SK-N-MC (cell line): ENCODE data around the gene FSD2.

Experiments used
- EZH2 ChIP-seq: fragments of 200-600 bp; sonication (generic); IDR thresholded peaks from one replicate; pipeline ENCODE4 v1.6.1; 2017; ENCODE audit warnings: antibody characterized with exemption
- FOXP2 ChIP-seq: optimal IDR thresholded peaks from 2 replicates; pipeline ENCODE3; 2011; ENCODE audit warnings: mild to moderate bottlenecking, moderate library complexity; ENCODE audit not compliant: insufficient read depth; ENCODE audit errors: extremely low read length, control extremely low read depth
- POLR2AphosphoS5 ChIP-seq: IDR thresholded peaks from 2 replicates; pipeline ENCODE4 v1.6.1; 2012; ENCODE audit warnings: mild to moderate bottlenecking, low read depth, low read length, borderline replicate concordance

GRCh38 chr15:82743810-82744209 lies 62.1 kb downstream of the FSD2 start:
- TF ChIP-seq POLR2AphosphoS5: no peak
- no peak for TF ChIP-seq EZH2
- TF ChIP-seq FOXP2: no peak
